Nephron progenitor cell (in vitro differentiated cells): Measurements from ENCODE around the gene KLHL33.
"Not testable (repeated sequence)": the region's sequence is repeated elsewhere in the genome, so short reads cannot be mapped to it uniquely, and the experiment has no call there.

Experiments used
- DNase-seq: peaks from one replicate; pipeline ENCODE4 v3.0.0; 2021
- H3K27ac Mint-ChIP-seq: 2 replicates; pipeline ENCODE4 v1.8.0; 2021; ENCODE audit warnings: mild to moderate bottlenecking, moderate library complexity, mixed read lengths
- H3K27me3 Mint-ChIP-seq: 2 replicates; pipeline ENCODE4 v1.8.0; 2021; ENCODE audit warnings: mild to moderate bottlenecking, low read depth, mixed read lengths; ENCODE audit not compliant: poor library complexity
- H3K36me3 Mint-ChIP-seq: 2 replicates; pipeline ENCODE4 v1.8.0; 2021; ENCODE audit warnings: low read depth, mixed read lengths
- H3K4me1 Mint-ChIP-seq: 2 replicates; pipeline ENCODE4 v1.8.0; 2021; ENCODE audit warnings: mixed read lengths
- H3K4me3 Mint-ChIP-seq: 2 replicates; pipeline ENCODE4 v1.8.0; 2021; ENCODE audit warnings: mild to moderate bottlenecking, moderate library complexity, mixed read lengths
- H3K9me3 Mint-ChIP-seq: 2 replicates; pipeline ENCODE4 v1.8.0; 2021; ENCODE audit warnings: mild to moderate bottlenecking, moderate library complexity, mixed read lengths
- CTCF ChIP-seq: fragments of 200-600 bp; sonication (generic); IDR thresholded peaks from 2 replicates; pipeline ENCODE4 v1.5.0; 2021; ENCODE audit warnings: antibody characterized with exemption

Gene KLHL33

DNA sequence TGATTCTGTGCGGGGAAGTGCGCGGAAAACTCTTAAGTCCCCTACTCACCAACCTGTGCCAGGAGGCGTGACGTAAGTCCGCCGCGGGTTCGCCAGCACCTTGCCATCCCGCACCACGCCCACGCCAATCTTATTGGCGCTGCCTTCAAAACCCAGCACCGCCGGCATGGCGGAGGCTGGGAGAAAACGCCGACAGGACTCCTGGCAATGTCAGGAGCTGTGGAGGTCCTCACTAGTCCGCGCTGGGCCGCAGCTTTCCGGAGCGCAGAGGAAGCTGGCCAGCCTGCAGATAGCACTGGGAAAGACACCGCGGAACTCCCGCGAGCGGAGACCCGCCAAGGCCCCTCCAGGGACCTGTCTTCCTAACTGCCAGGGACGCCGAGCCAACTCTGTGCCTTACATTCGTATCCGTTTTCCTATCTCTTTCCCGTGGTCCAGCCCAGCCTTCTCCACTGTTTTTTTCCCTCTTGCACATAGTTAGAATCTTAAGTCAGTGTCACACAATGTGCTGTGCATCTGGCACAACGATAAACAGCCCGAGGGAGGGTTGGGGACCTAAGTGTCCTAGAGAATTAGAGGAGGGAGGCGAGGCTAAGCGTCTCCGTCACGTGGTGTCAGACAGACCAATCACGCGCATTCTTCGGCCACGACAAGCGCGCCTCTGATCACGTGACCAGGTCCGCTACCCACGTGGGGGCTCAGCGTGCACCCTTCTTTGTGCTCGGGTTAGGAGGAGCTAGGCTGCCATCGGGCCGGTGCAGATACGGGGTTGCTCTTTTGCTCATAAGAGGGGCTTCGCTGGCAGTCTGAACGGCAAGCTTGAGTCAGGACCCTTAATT lies 18.8 kb upstream of the KLHL33 start, which contains the start of the genes APEX1 and OSGEP:
Gene APEX1, plus strand, starts transcription at position 711 of the 839 bp plus-strand sequence. CDS start 420 bp downstream, outside the sequence.
Gene OSGEP, minus strand, starts transcription at position 297 of the 839 bp plus-strand sequence. Its CDS starts 129 bp downstream, at position 168.
- H3K4me1 Mint-ChIP-seq, result peaks cover 12% of the 10 kb centered on the region
- peak; percentile 95 for DNase-seq
- H3K36me3 Mint-ChIP-seq, result peaks cover 36% of the 10 kb centered on the region
- TF ChIP-seq CTCF, result no peak
- no peak within 1 kb of the TSS for H3K27ac Mint-ChIP-seq
- no peaks in the 10 kb centered on the region for H3K27me3 Mint-ChIP-seq
- no peaks in the 10 kb centered on the region for H3K9me3 Mint-ChIP-seq
- H3K4me3 Mint-ChIP-seq, result no peak within 1 kb of the TSS

GRCh38 chr14:20452831-20453230 lies 16.9 kb upstream of the KLHL33 start:
- Mint-ChIP-seq H3K4me3 (peak overlapping the region; percentile 65), H3K36me3 (peaks cover 44% of the 10 kb centered on the region)
- not testable (repeated sequence) for DNase-seq, H3K9me3 Mint-ChIP-seq, H3K4me1 Mint-ChIP-seq, H3K27ac Mint-ChIP-seq, H3K27me3 Mint-ChIP-seq

DNA sequence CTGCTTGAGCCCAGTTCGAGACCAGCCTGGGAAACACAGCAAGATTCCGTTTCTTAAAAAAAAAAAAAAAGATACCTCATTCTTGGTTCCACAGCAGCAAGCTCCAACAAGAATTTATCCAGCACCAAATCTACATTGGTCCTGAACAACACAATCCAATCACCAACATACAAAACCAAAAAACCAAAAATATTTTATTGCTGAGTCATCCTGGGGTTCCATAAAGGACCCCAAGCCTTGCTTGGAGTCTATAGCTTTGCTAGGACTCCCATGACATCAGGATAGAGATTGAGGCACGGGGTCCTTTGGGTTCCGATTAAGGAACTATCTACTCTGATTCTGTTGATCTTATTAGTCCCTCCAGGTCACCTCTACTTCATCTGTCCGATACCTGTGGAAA lies 10.9 kb upstream of the KLHL33 start:
- no peak for TF ChIP-seq CTCF
- no peak for DNase-seq
- H3K36me3 Mint-ChIP-seq, result peaks cover 53% of the 10 kb centered on the region
- H3K27me3 Mint-ChIP-seq, result no peaks in the 10 kb centered on the region
- H3K4me1 Mint-ChIP-seq, result no peaks in the 10 kb centered on the region
- H3K9me3 Mint-ChIP-seq, result peaks cover 6% of the 10 kb centered on the region
- H3K27ac Mint-ChIP-seq, result no peak overlapping the region
- H3K4me3 Mint-ChIP-seq, result no peak overlapping the region

- not testable (repeated sequence) for H3K9me3 Mint-ChIP-seq, H3K27ac Mint-ChIP-seq
- H3K27me3 Mint-ChIP-seq, result peaks cover 12% of the 10 kb centered on the region
These were observed 7.7 kb upstream of the KLHL33 start for GRCh38 chr14:20443650-20444049.

GRCh38 chr14:20441461-20441860 lies 5.5 kb upstream of the KLHL33 start:
- Mint-ChIP-seq H3K4me3 (no peak overlapping the region), H3K4me1 (peaks cover 8% of the 10 kb centered on the region), H3K27me3 (peaks cover 20% of the 10 kb centered on the region), H3K36me3 (peaks cover 15% of the 10 kb centered on the region), H3K27ac (no peak overlapping the region), H3K9me3 (peaks cover 6% of the 10 kb centered on the region)
- DNase-seq, result no peak
- no peak for TF ChIP-seq CTCF

More at GRCh38 chr14:20443650-20444049, 7.7 kb upstream of the KLHL33 start:
- DNase-seq, H3K4me1 Mint-ChIP-seq, H3K4me3 Mint-ChIP-seq: not testable (repeated sequence)
- H3K36me3 Mint-ChIP-seq, result peaks cover 32% of the 10 kb centered on the region

- no peak for DNase-seq
- Mint-ChIP-seq H3K27ac (no peak overlapping the region), H3K9me3 (peaks cover 6% of the 10 kb centered on the region), H3K27me3 (peaks cover 20% of the 10 kb centered on the region), H3K4me3 (no peak overlapping the region), H3K4me1 (peaks cover 8% of the 10 kb centered on the region), H3K36me3 (peaks cover 15% of the 10 kb centered on the region)
- TF ChIP-seq CTCF, result no peak
These were observed 4.9 kb upstream of the KLHL33 start for GRCh38 chr14:20440882-20441281.

DNA sequence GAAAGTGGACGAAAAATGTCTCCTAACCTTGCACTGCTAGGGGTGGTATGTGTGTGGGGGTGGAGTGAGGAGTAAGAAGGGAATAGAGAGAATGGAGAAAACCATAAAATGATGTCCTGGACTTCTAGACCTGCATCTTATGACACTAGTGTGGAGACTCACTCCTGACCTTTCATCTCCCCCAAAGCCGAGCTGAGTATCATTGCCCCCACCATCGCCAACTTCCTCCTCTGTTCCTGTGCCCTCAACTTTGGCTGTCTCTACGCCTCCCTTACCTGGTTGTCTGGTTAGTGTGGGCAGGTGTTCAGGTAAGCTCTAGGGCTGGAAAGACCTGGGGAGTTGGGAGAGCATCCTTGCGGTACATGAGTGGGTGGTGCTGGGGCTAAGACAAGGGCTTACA lies 4.5 kb upstream of the KLHL33 start:
- Mint-ChIP-seq H3K36me3 (peaks cover 15% of the 10 kb centered on the region), H3K27me3 (peaks cover 24% of the 10 kb centered on the region), H3K4me3 (no peak overlapping the region), H3K9me3 (peaks cover 6% of the 10 kb centered on the region), H3K4me1 (peaks cover 12% of the 10 kb centered on the region), H3K27ac (no peak overlapping the region)
- TF ChIP-seq CTCF, result no peak
- DNase-seq, result no peak
